Measurements from ENCODE around the gene ATP13A4.

ATP13A4 gene

DNA sequence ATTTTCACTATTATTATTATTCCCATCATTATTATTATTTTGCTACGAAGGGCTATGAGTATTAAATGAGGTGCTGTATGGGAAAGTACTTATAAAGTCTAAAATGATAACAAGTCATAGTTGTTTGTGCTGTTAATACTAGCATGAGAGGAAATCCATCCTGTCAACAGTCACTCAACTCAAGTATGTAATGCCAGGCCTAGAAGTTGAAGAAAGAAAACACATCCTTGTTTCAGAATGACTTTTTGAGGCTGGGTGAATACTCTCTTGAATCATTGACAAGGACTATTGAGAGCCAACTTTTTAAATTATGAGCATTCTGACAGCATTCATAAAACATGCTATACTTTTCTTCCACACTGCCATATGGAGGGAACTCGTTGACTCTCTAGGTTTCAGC lies 115.3 kb downstream of the ATP13A4 start:
- no peaks in the 10 kb centered on the region for H3K9me3 Mint-ChIP-seq
- no peaks in the 10 kb centered on the region for H3K36me3 Mint-ChIP-seq (ENCODE audit: low read depth)
- H3K4me1 Mint-ChIP-seq (ENCODE audit: low read depth) = no peaks in the 10 kb centered on the region
- no peaks in the 10 kb centered on the region for H3K27me3 Mint-ChIP-seq (ENCODE audit: low read depth)
- H3K4me3 Mint-ChIP-seq = no peak overlapping the region
- H3K27ac Mint-ChIP-seq = no peak overlapping the region

- H3K9me3 Mint-ChIP-seq = peaks cover 27% of the 10 kb centered on the region
- H3K4me1 Mint-ChIP-seq (ENCODE audit: low read depth) = no peaks in the 10 kb centered on the region
- H3K4me3 Mint-ChIP-seq = no peak overlapping the region
- no peaks in the 10 kb centered on the region for H3K36me3 Mint-ChIP-seq (ENCODE audit: low read depth)
- H3K27me3 Mint-ChIP-seq (ENCODE audit: low read depth) = no peaks in the 10 kb centered on the region
- H3K27ac Mint-ChIP-seq = no peak overlapping the region
Measured at GRCh38 chr3:193418576-193419373, 135.9 kb downstream of the ATP13A4 start.

GRCh38 chr3:193416629-193417028 lies 138.1 kb downstream of the ATP13A4 start:
- H3K9me3 Mint-ChIP-seq = peaks cover 23% of the 10 kb centered on the region
- no peak overlapping the region for H3K4me3 Mint-ChIP-seq
- no peak overlapping the region for H3K27ac Mint-ChIP-seq
- no peaks in the 10 kb centered on the region for H3K4me1 Mint-ChIP-seq (ENCODE audit: low read depth)
- no peaks in the 10 kb centered on the region for H3K36me3 Mint-ChIP-seq (ENCODE audit: low read depth)
- H3K27me3 Mint-ChIP-seq (ENCODE audit: low read depth) = no peaks in the 10 kb centered on the region

GRCh38 chr3:193407688-193408087 lies 147.0 kb downstream of the ATP13A4 start:
- H3K27ac Mint-ChIP-seq = no peak overlapping the region
- H3K4me3 Mint-ChIP-seq = no peak overlapping the region
- peaks cover 1% of the 10 kb centered on the region for H3K4me1 Mint-ChIP-seq (ENCODE audit: low read depth)
- H3K36me3 Mint-ChIP-seq (ENCODE audit: low read depth) = no peaks in the 10 kb centered on the region
- H3K9me3 Mint-ChIP-seq = no peaks in the 10 kb centered on the region
- H3K27me3 Mint-ChIP-seq (ENCODE audit: low read depth) = no peaks in the 10 kb centered on the region

DNA sequence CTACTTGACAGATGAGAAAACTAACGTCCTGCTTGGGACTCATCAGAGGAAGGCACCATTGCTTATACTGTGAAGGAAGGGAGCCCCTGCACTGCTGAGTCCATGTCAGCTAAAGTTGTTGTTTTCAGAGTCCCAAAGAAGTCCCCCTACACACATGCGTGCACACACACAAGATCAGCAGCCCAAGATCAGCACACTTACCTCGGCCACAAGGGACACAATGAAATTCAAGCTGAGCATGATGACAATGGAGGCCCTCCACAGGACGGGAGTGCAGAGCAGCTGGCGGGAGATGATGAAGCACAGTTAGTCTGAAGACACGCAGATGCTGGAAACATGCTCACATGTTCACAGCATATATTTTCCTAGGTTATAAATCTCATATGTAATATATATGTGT lies 147.6 kb downstream of the ATP13A4 start:
- H3K27me3 Mint-ChIP-seq (ENCODE audit: low read depth) = no peaks in the 10 kb centered on the region
- H3K27ac Mint-ChIP-seq = no peak overlapping the region
- no peaks in the 10 kb centered on the region for H3K36me3 Mint-ChIP-seq (ENCODE audit: low read depth)
- H3K4me1 Mint-ChIP-seq (ENCODE audit: low read depth) = peaks cover 1% of the 10 kb centered on the region
- H3K9me3 Mint-ChIP-seq = no peaks in the 10 kb centered on the region
- no peak overlapping the region for H3K4me3 Mint-ChIP-seq

- H3K36me3 Mint-ChIP-seq (ENCODE audit: low read depth) = no peaks in the 10 kb centered on the region
- no peaks in the 10 kb centered on the region for H3K4me1 Mint-ChIP-seq (ENCODE audit: low read depth)
- H3K9me3 Mint-ChIP-seq = no peaks in the 10 kb centered on the region
- no peak overlapping the region for H3K27ac Mint-ChIP-seq
- H3K27me3 Mint-ChIP-seq (ENCODE audit: low read depth) = no peaks in the 10 kb centered on the region
- no peak overlapping the region for H3K4me3 Mint-ChIP-seq
Measured at GRCh38 chr3:193403307-193403706, 151.4 kb downstream of the ATP13A4 start.

- H3K27ac Mint-ChIP-seq = no peak overlapping the region
- H3K4me3 Mint-ChIP-seq = no peak overlapping the region
- no peaks in the 10 kb centered on the region for H3K27me3 Mint-ChIP-seq (ENCODE audit: low read depth)
- no peaks in the 10 kb centered on the region for H3K4me1 Mint-ChIP-seq (ENCODE audit: low read depth)
- H3K9me3 Mint-ChIP-seq = no peaks in the 10 kb centered on the region
- H3K36me3 Mint-ChIP-seq (ENCODE audit: low read depth) = no peaks in the 10 kb centered on the region
Measured at GRCh38 chr3:193400304-193400703, 154.4 kb downstream of the ATP13A4 start.

DNA sequence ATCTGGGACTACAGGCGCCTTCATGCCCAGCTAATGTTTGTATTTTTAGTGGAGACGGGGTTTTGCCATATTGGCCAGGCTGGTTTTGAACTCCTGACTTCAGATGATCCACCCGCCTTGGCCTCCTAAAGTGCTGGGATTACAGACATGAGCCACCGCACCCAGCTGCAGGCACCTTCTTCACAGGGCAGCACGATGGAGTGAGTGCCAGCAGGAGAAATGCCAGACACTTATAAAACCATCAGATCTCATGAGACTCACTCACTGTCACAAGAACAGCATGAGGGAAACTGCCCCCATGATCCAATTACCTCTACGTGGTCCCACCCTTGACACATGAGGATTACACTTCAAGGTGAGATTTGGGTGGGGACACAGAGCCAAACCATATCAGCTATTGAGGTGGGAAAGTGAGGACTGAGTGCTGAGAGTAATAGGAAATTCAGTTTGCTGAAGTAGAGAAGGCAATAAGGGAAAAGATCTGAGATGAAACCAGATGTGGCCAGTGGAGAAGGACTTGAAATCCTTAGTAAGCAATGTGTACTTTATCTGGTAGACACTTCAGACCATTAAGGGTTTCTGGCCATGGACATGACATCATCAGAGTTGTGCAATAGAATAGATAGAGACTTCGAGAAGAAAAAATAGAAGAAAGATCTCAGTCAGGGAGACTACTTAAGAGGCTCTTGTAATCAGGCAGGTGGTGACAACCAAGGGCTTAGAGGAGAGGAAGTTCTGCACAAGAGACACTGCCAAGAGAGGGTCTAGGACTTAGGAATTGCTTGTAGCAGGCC lies 158.0 kb downstream of the ATP13A4 start:
- Mint-ChIP-seq H3K36me3 (ENCODE audit: low read depth) (no peaks in the 10 kb centered on the region), H3K4me1 (ENCODE audit: low read depth) (no peaks in the 10 kb centered on the region), H3K9me3 (no peaks in the 10 kb centered on the region)

GRCh38 chr3:193391902-193392301 lies 162.8 kb downstream of the ATP13A4 start:
- Mint-ChIP-seq H3K4me3 (no peak overlapping the region), H3K27me3 (ENCODE audit: low read depth) (no peaks in the 10 kb centered on the region), H3K4me1 (ENCODE audit: low read depth) (no peaks in the 10 kb centered on the region), H3K27ac (no peak overlapping the region), H3K36me3 (ENCODE audit: low read depth) (no peaks in the 10 kb centered on the region), H3K9me3 (no peaks in the 10 kb centered on the region)

More for the DNA sequence above, 158.0 kb downstream of the ATP13A4 start:
- no peak overlapping the region for H3K4me3 Mint-ChIP-seq
- no peak overlapping the region for H3K27ac Mint-ChIP-seq
- no peaks in the 10 kb centered on the region for H3K27me3 Mint-ChIP-seq (ENCODE audit: low read depth)

DNA sequence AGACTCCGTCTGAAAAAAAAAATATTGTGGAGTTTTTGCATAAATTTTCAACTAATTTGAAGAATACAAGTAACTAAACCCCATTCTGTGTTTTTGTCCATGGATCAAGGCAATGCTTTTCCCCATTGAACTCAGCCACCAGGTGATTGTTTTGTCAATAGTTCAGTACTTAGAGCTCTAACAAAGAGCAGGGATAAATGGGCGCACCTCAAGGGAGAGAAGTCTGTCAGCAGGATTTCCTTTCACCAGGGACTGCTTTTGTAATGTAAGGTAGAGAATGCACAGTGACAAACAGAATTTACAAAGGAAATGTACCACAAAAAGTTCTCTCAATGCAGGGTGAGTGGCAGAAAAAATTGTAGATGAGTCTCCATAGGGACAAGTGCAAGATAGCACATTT lies 165.4 kb downstream of the ATP13A4 start:
- Mint-ChIP-seq H3K9me3 (no peaks in the 10 kb centered on the region), H3K4me1 (ENCODE audit: low read depth) (no peaks in the 10 kb centered on the region), H3K27ac (no peak overlapping the region), H3K4me3 (no peak overlapping the region), H3K27me3 (ENCODE audit: low read depth) (no peaks in the 10 kb centered on the region), H3K36me3 (ENCODE audit: low read depth) (no peaks in the 10 kb centered on the region)

GRCh38 chr3:193388361-193388760 lies 166.3 kb downstream of the ATP13A4 start:
- Mint-ChIP-seq H3K4me1 (ENCODE audit: low read depth) (no peaks in the 10 kb centered on the region), H3K4me3 (no peak overlapping the region), H3K27me3 (ENCODE audit: low read depth) (no peaks in the 10 kb centered on the region), H3K36me3 (ENCODE audit: low read depth) (no peaks in the 10 kb centered on the region), H3K27ac (no peak overlapping the region), H3K9me3 (no peaks in the 10 kb centered on the region)

DNA sequence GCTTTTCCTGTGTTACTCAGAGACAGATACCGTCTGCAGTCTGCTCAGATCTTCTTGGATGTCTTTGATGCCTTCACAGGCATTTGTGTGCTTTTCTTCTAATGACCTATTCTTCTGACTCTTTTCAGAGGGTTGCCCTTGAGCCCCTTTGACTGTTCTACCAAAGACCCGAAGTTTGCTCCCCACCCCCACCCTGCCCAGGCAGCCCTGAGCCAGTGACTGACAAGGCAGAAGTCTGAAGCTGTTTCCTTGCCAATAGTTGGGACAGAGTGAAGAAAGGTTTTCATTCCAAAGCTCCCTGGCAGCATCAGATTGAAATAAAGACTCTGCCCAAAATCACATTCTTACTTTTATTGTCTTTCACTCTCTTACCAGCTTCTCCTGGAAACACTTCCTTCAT lies 167.1 kb downstream of the ATP13A4 start:
- Mint-ChIP-seq H3K27me3 (ENCODE audit: low read depth) (no peaks in the 10 kb centered on the region), H3K36me3 (ENCODE audit: low read depth) (no peaks in the 10 kb centered on the region), H3K9me3 (no peaks in the 10 kb centered on the region), H3K4me1 (ENCODE audit: low read depth) (no peaks in the 10 kb centered on the region), H3K4me3 (no peak overlapping the region), H3K27ac (no peak overlapping the region)

- Mint-ChIP-seq H3K27me3 (ENCODE audit: low read depth) (peaks cover 12% of the 10 kb centered on the region), H3K4me3 (no peak within 1 kb of the TSS), H3K9me3 (no peaks in the 10 kb centered on the region), H3K4me1 (ENCODE audit: low read depth) (no peaks in the 10 kb centered on the region), H3K36me3 (ENCODE audit: low read depth) (no peaks in the 10 kb centered on the region), H3K27ac (no peak within 1 kb of the TSS)
Measured at GRCh38 chr3:193378706-193379105, 176.0 kb downstream of the ATP13A4 start, which contains the start of gene ATP13A5. ATP13A5 (minus strand) TSS chr3:193378753; CDS start chr3:193378725, 28 bp downstream.

DNA sequence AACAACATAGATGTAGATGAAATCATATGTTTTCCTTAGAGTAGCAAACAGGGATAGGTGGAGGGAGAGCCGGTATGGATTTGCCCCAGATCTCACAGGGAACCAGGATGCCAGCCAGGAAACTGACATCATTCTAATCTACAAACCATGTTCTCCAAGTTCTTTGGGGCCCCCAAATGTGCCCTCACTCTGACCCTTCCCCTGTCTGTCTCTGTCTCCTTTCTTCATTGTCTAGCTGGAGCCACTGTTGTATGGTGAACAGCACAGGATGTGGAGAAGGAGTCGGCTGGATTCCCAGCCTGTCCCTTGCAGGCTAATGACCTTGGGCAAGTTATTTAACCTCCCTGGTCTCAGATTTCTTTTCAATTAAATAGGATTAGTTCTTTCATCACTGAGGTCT lies 177.1 kb downstream of the ATP13A4 start:
- Mint-ChIP-seq H3K27ac (no peak overlapping the region), H3K4me1 (ENCODE audit: low read depth) (peaks cover 6% of the 10 kb centered on the region), H3K4me3 (no peak overlapping the region), H3K36me3 (ENCODE audit: low read depth) (no peaks in the 10 kb centered on the region), H3K9me3 (no peaks in the 10 kb centered on the region), H3K27me3 (ENCODE audit: low read depth) (peaks cover 12% of the 10 kb centered on the region)

DNA sequence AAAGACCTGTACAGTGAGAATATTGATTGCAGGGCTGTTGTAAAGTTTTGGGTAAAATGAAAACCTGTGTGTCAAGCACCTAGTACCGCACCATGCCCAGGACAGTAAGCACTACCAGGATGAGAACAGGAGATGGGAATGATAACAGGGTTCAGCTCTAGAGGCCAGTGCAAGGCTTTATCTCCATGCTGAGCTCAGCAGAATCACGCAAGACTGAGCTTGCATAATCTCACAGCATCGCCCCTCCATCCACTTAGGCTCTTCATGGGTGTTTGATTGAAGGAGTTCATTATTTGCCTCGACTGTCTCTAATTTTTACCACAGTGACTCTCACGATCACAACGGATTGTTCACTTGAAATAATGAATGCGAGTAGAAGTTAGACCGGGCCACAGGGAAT lies 179.1 kb downstream of the ATP13A4 start:
- H3K4me3 Mint-ChIP-seq = no peak overlapping the region

More for the DNA sequence above, 179.1 kb downstream of the ATP13A4 start:
- Mint-ChIP-seq H3K27me3 (ENCODE audit: low read depth) (peaks cover 12% of the 10 kb centered on the region), H3K27ac (no peak overlapping the region), H3K9me3 (no peaks in the 10 kb centered on the region), H3K36me3 (ENCODE audit: low read depth) (no peaks in the 10 kb centered on the region), H3K4me1 (ENCODE audit: low read depth) (peaks cover 7% of the 10 kb centered on the region)

Data from T-helper 1 cell treated with Interleukin-12 subunit alpha and Interleukin-12 subunit beta and Interleukin-4 antibody, amounts not matched to agents 30 μg/mL and 1 μg/mL, for 36 hours (primary cell).